IMR-90 (cell line): Measurements from ENCODE around the gene GRM4. TPM values are rescaled to one million over a fixed set of nuclear protein-coding genes. Genes with fewer than 3 reads are reported as not detected.

Source experiments
- ATAC-seq: fragments of 200-7000 bp; cut with Tn5 transposase; 2 replicates; pipeline ENCODE4 v1.9.1; 2020; ENCODE audit warnings: low read depth, mild to moderate bottlenecking, moderate library complexity
- BruUV-seq: library from RNA; stranded (reverse); fragments of 400-500 nt; replicated peaks from 2 replicates; lab custom pipeline; 2021; lab: Mats Ljungman, UMichigan
- CTCF ChIA-PET: fragments of 300-600 bp; formaldehyde crosslinking; extraction: SDS; loops from one replicate; lab custom pipeline; 2021; ENCODE audit warnings: antibody characterized with exemption; lab: Yijun Ruan, JAX
- POLR2A ChIA-PET: fragments of 300-600 bp; sonication (Branson Sonifier 250); formaldehyde crosslinking; loops from one replicate; lab custom pipeline; 2022; ENCODE audit warnings: antibody characterized with exemption; ENCODE audit not compliant: unreplicated experiment; lab: Charles Lee
- DNase-seq: peaks from one replicate; pipeline ENCODE4 v3.0.0; 2013
- H2AFZ ChIP-seq: replicated peaks from 2 replicates; pipeline ENCODE3; 2013; ENCODE audit warnings: low read length, mild to moderate bottlenecking; ENCODE audit not compliant: poor library complexity
- H2AK5ac ChIP-seq: 2 replicates; pipeline ENCODE4 v1.6.1; 2013; ENCODE audit warnings: low read depth, low read length, inconsistent platforms
- H2AK9ac ChIP-seq: replicated peaks from 2 replicates; pipeline ENCODE3; 2013; ENCODE audit warnings: mild to moderate bottlenecking, low read depth, low read length, moderate library complexity; ENCODE audit not compliant: poor library complexity
- H2BK120ac ChIP-seq: 2 replicates; pipeline ENCODE4 v1.6.1; 2013; ENCODE audit warnings: low read depth, low read length, inconsistent platforms
- H2BK15ac ChIP-seq: 3 replicates; pipeline ENCODE4 v1.6.1; 2013; ENCODE audit warnings: low read depth, low read length, inconsistent platforms
- H2BK20ac ChIP-seq: 2 replicates; pipeline ENCODE4 v1.6.1; 2013; ENCODE audit warnings: low read depth, mild to moderate bottlenecking, inconsistent platforms, low read length, moderate library complexity
- H2BK5ac ChIP-seq: 2 replicates; pipeline ENCODE4 v1.6.1; 2013; ENCODE audit warnings: mild to moderate bottlenecking, low read depth, low read length, inconsistent platforms; ENCODE audit not compliant: poor library complexity, severe bottlenecking
- H3K14ac ChIP-seq: replicated peaks from 2 replicates; pipeline ENCODE4 v1.6.1; 2013; ENCODE audit warnings: low read depth, low read length, inconsistent platforms
- H3K18ac ChIP-seq: 2 replicates; pipeline ENCODE4 v1.6.1; 2013; ENCODE audit warnings: low read depth, low read length, control low read depth
- H3K23ac ChIP-seq: 2 replicates; pipeline ENCODE4 v1.6.1; 2013; ENCODE audit warnings: low read depth, low read length, inconsistent platforms
- H3K27ac ChIP-seq: 2 replicates; pipeline ENCODE4 v1.5.1; 2013; ENCODE audit warnings: mild to moderate bottlenecking, control low read depth, low read length; ENCODE audit not compliant: insufficient read depth
- H3K27me3 ChIP-seq: 2 replicates; pipeline ENCODE4 v1.6.1; 2013; ENCODE audit warnings: low read length; ENCODE audit not compliant: control insufficient read depth, insufficient read depth
- H3K36me3 ChIP-seq: 2 replicates; pipeline ENCODE4 v1.6.1; 2013; ENCODE audit warnings: low read length, mixed read lengths; ENCODE audit not compliant: control insufficient read depth, insufficient read depth
- H3K4ac ChIP-seq: 2 replicates; pipeline ENCODE4 v1.6.1; 2013; ENCODE audit warnings: low read depth, low read length, inconsistent platforms
- H3K4me1 ChIP-seq: 2 replicates; pipeline ENCODE4 v1.6.1; 2013; ENCODE audit warnings: low read length, mixed read lengths; ENCODE audit not compliant: control insufficient read depth, insufficient read depth
- H3K4me2 ChIP-seq: 2 replicates; pipeline ENCODE4 v1.6.1; 2013; ENCODE audit warnings: low read depth, mild to moderate bottlenecking, control low read depth, low read length, moderate library complexity
- H3K4me3 ChIP-seq: 2 replicates; pipeline ENCODE4 v1.5.1; 2013; ENCODE audit warnings: low read depth, mild to moderate bottlenecking, control low read depth, low read length, moderate library complexity; ENCODE audit not compliant: insufficient read depth
- H3K56ac ChIP-seq: 2 replicates; pipeline ENCODE4 v1.6.1; 2013; ENCODE audit warnings: low read length, inconsistent platforms; ENCODE audit not compliant: insufficient read depth; ENCODE audit errors: extremely low read depth
- H3K79me1 ChIP-seq, 2 experiments: 2 replicates each; pipeline ENCODE4 v1.6.1; 2013; ENCODE audit warnings: low read length in 2 of 2, inconsistent platforms in 1 of 2, low read depth in 1 of 2
- H3K9ac ChIP-seq: 2 replicates; pipeline ENCODE4 v1.6.1; 2013; ENCODE audit warnings: low read depth, low read length, control low read depth
- H3K9me1 ChIP-seq: 2 replicates; pipeline ENCODE4 v1.6.1; 2013; ENCODE audit warnings: low read length, inconsistent platforms; ENCODE audit not compliant: insufficient read depth
- H3K9me3 ChIP-seq: 2 replicates; pipeline ENCODE4 v1.6.1; 2013; ENCODE audit warnings: low read length; ENCODE audit not compliant: control insufficient read depth, insufficient read depth
- H4K20me1 ChIP-seq: 2 replicates; pipeline ENCODE4 v1.6.1; 2013; ENCODE audit warnings: low read length, inconsistent platforms; ENCODE audit not compliant: insufficient read depth
- H4K5ac ChIP-seq: 2 replicates; pipeline ENCODE4 v1.6.1; 2013; ENCODE audit warnings: mild to moderate bottlenecking, low read depth, low read length, control low read depth
- H4K8ac ChIP-seq, 2 experiments: 2 replicates each; pipeline ENCODE4 v1.6.1; 2013; ENCODE audit warnings: low read depth in 2 of 2, low read length in 2 of 2, control low read depth in 1 of 2, inconsistent platforms in 1 of 2
- H4K91ac ChIP-seq: 2 replicates; pipeline ENCODE4 v1.6.1; 2013; ENCODE audit warnings: low read depth, low read length, inconsistent platforms; ENCODE audit not compliant: insufficient read depth
- BHLHE40 ChIP-seq: fragments of 150-350 bp; IDR thresholded peaks from 2 replicates; pipeline ENCODE4 v1.6.1; 2016; ENCODE audit warnings: mild to moderate bottlenecking, low read depth, low read length
- CHD1 ChIP-seq: IDR thresholded peaks from 2 replicates; pipeline ENCODE4 v1.6.1; 2012; ENCODE audit warnings: low read depth, low read length, improper control_type of control experiment
- FOS ChIP-seq: fragments of 150-350 bp; IDR thresholded peaks from 2 replicates; pipeline ENCODE4 v1.6.1; 2016; ENCODE audit warnings: low read depth, low read length
- MAFK ChIP-seq: IDR thresholded peaks from 2 replicates; pipeline ENCODE4 v1.6.1; 2012; ENCODE audit warnings: low read depth, low read length, improper control_type of control experiment
- MXI1 ChIP-seq: IDR thresholded peaks from 2 replicates; pipeline ENCODE4 v1.6.1; 2012; ENCODE audit warnings: low read depth, mild to moderate bottlenecking, low read length, moderate library complexity, borderline replicate concordance
- NFE2L2 ChIP-seq: fragments of 150-350 bp; IDR thresholded peaks from 2 replicates; pipeline ENCODE4 v1.6.1; 2016; ENCODE audit warnings: low read depth, mild to moderate bottlenecking, low read length
- WGBS, 2 experiments: methylation state at CpG; one replicate each; pipeline versions ENCODE4 v1.1.5 to v1.1.7; 2013; ENCODE audit warnings: missing lambda C conversion rate in 2 of 2; ENCODE audit not compliant: insufficient read length in 1 of 2; ENCODE audit errors: extremely low coverage in 2 of 2; 5-methylcytosine and 5-hydroxymethylcytosine counted together
- dilution Hi-C: fragments of 300-500 bp; cut with HindIII; formaldehyde crosslinking; loops from one replicate; pipeline ENCODE4 v1.14.3; 2018; ENCODE audit warnings: low sequenced_read_pairs; ENCODE audit not compliant: unreplicated experiment
- in situ Hi-C: fragments of 300-500 bp; cut with MboI; formaldehyde crosslinking; loops from 3 replicates; pipeline ENCODE4 v1.14.3; 2019; ENCODE audit warnings: low sequenced_read_pairs, inconsistent platforms, mixed read lengths
- intact Hi-C: fragments of 100-400 bp; cut with micrococcal nuclease; formaldehyde crosslinking; loops from 2 replicates; pipeline ENCODE4 v1.10.0; 2022
- polyA plus RNA-seq, 3 experiments: library from polyadenylated mRNA; depleted of rRNA; stranded (reverse); fragments of >200 nt; gene quantifications; 2 replicates each; pipeline ENCODE4 v1.2.3, GENCODE V29; 2012; ENCODE audit warnings: low replicate concordance in 1 of 3
- total RNA-seq: library from RNA; depleted of rRNA; stranded (reverse); fragments of >200 nt; gene quantifications from 2 replicates; pipeline ENCODE4 v1.2.3, GENCODE V29; 2012
- TF ChIP-seq, protein P1 (sequence below): conservative IDR thresholded peaks from 2 replicates; pipeline ENCODE4 v1.5.1; 2012; ENCODE audit warnings: mild to moderate bottlenecking, low read depth, low read length, improper control_type of control experiment
- TF ChIP-seq, protein P2 (sequence below): fragments of 150-350 bp; IDR thresholded peaks from 2 replicates; pipeline ENCODE4 v1.6.1; 2016; ENCODE audit warnings: low read depth, mild to moderate bottlenecking, low read length, moderate library complexity, borderline replicate concordance

Gene GRM4
- total and polyA plus RNA-seq, 2 of the 4 experiments (the other 2 are of a cell fraction): 0.02 TPM; not detected in 1

DNA sequence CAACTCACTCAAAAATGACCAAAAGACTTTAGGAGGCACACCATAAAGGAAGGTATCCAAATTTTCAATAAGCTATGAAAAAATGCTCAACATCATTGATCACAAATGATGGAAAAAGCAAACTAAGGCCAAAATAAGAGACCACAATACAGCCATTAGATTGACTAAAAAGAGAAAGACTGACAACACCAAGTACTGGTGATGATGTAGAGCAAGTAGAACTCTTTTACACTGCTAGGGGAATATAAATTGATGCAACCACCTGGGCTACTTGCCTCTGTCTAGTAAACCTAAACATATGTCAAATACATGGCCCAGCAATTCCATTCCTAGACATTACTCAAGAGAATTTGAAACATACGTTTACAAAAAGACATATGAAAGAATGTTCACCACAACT lies 148.6 kb downstream of the GRM4 start:
- BruUV-seq: no TSS peak
- no peak overlapping the region for H2BK15ac ChIP-seq
- H3K56ac ChIP-seq: no peak overlapping the region
- H4K91ac ChIP-seq: no peak overlapping the region
- H3K27me3 ChIP-seq: peaks cover 38% of the 10 kb centered on the region
- dilution Hi-C loops: no loop called here
- ATAC-seq: no peak
- H4K8ac ChIP-seq: no peak overlapping the region
- no peak overlapping the region for H2AFZ ChIP-seq
- intact Hi-C loops: no loop called here
- H3K9ac ChIP-seq: no peak overlapping the region
- in situ Hi-C loops: no loop called here
- POLR2A ChIA-PET: no interaction called here
- H3K9me1 ChIP-seq: no peaks in the 10 kb centered on the region
- no peak overlapping the region for H2BK5ac ChIP-seq
- TF ChIP-seq, protein P1, sequence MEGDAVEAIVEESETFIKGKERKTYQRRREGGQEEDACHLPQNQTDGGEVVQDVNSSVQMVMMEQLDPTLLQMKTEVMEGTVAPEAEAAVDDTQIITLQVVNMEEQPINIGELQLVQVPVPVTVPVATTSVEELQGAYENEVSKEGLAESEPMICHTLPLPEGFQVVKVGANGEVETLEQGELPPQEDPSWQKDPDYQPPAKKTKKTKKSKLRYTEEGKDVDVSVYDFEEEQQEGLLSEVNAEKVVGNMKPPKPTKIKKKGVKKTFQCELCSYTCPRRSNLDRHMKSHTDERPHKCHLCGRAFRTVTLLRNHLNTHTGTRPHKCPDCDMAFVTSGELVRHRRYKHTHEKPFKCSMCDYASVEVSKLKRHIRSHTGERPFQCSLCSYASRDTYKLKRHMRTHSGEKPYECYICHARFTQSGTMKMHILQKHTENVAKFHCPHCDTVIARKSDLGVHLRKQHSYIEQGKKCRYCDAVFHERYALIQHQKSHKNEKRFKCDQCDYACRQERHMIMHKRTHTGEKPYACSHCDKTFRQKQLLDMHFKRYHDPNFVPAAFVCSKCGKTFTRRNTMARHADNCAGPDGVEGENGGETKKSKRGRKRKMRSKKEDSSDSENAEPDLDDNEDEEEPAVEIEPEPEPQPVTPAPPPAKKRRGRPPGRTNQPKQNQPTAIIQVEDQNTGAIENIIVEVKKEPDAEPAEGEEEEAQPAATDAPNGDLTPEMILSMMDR: no peak
- TF ChIP-seq NFE2L2: no peak
- TF ChIP-seq, protein P2, sequence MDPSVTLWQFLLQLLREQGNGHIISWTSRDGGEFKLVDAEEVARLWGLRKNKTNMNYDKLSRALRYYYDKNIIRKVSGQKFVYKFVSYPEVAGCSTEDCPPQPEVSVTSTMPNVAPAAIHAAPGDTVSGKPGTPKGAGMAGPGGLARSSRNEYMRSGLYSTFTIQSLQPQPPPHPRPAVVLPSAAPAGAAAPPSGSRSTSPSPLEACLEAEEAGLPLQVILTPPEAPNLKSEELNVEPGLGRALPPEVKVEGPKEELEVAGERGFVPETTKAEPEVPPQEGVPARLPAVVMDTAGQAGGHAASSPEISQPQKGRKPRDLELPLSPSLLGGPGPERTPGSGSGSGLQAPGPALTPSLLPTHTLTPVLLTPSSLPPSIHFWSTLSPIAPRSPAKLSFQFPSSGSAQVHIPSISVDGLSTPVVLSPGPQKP: no peak
- TF ChIP-seq FOS: no peak
- TF ChIP-seq MXI1: no peak
- no peak for TF ChIP-seq CHD1
- no peak for TF ChIP-seq BHLHE40
- no peak for TF ChIP-seq MAFK
- CTCF ChIA-PET: no interaction called here
- no peak overlapping the region for H3K4me2 ChIP-seq
- H3K4me3 ChIP-seq: no peak overlapping the region
- H3K4me1 ChIP-seq: no peaks in the 10 kb centered on the region
- no peak overlapping the region for H3K4ac ChIP-seq
- no CpG with 5 or more reads among the region's 1 CpG for WGBS, 2 experiments
- H3K27ac ChIP-seq: no peak overlapping the region
- H3K36me3 ChIP-seq: no peaks in the 10 kb centered on the region
- H3K23ac ChIP-seq: no peak overlapping the region
- H3K79me1 ChIP-seq: no peaks in the 10 kb centered on the region
- H2BK20ac ChIP-seq: no peak overlapping the region
- H3K14ac ChIP-seq: no peak overlapping the region
- H3K18ac ChIP-seq: no peak overlapping the region
- no peaks in the 10 kb centered on the region for H4K20me1 ChIP-seq
- H2BK120ac ChIP-seq: no peak overlapping the region
- no peaks in the 10 kb centered on the region for H3K9me3 ChIP-seq
- H2AK5ac ChIP-seq: no peak overlapping the region
- no peak overlapping the region for H2AK9ac ChIP-seq
- DNase-seq: no peak
- no peak overlapping the region for H4K5ac ChIP-seq
